ENCODE measurements around the gene IQCK.

IQCK gene

GRCh38 chr16:19753815-19754643 is 36.0 kb downstream of the IQCK start:
- in situ Hi-C loops (cut with MboI; ENCODE audit: low sequenced_read_pairs): no loop called here

GRCh38 chr16:19754644-19755036 is 36.6 kb downstream of the IQCK start:
- in situ Hi-C loops (cut with MboI; ENCODE audit: low sequenced_read_pairs): no loop called here

DNA sequence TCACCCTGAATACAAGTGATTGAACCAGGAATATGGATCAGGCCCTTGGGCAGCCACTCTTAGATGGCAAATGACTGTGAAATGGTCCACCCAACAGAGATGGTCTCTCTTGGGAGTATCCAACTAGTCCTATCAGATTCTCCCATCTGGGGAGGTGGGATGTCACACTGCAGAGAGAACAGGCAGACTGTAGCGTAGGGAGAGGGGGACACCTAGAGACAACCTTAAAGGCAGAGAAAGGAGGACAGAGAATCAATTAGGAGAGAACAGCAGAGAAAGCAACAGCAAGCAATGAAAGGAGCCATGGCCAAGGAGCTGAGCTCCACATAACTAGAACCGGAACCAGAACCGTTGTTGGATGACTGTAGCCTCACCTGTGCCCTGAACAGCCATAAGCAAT is 37.2 kb downstream of the IQCK start:
- in situ Hi-C loops (cut with MboI; ENCODE audit: low sequenced_read_pairs): no loop called here

- in situ Hi-C loops (cut with MboI; ENCODE audit: low sequenced_read_pairs): no loop called here
Measured at GRCh38 chr16:19757026-19757425, 39.0 kb downstream of the IQCK start.

DNA sequence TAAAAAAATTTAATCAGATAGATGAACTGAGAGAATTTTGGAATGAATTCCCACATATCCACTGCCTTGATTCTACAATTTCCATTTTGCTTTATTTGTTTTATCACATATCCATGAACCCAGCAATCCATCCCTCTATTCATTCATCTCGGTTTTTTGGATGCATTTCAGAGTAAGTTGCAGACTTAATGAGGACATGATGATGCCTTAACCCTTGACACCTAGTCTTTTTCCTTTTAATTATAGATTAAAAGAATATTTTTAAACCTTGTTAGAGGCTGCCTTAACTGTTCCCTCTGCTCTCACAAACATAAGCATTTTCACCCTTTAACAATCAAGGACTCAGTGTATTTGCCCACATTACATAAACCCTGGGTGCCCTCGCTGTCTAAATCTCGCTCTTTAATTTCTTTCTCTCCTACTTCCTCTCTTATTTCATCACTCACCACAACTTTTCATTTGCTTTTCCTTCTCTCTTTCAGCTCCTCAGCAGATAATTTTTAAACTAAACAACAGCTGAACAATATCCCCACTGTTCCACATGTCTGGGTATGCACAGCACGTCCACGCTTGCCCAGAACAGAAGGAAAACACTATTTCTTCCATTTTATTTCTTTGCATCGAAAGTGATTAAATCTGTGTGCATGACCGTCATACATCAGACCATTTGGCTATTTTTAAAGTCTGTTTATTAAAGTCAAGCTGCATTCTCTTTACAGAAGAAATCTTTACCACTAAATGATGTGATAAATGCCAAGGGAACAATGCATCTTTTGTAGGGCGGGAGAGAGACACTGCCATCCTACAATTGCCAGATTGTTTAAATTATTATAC is 39.9 kb downstream of the IQCK start:
- in situ Hi-C loops (cut with MboI; ENCODE audit: low sequenced_read_pairs): no loop called here

DNA sequence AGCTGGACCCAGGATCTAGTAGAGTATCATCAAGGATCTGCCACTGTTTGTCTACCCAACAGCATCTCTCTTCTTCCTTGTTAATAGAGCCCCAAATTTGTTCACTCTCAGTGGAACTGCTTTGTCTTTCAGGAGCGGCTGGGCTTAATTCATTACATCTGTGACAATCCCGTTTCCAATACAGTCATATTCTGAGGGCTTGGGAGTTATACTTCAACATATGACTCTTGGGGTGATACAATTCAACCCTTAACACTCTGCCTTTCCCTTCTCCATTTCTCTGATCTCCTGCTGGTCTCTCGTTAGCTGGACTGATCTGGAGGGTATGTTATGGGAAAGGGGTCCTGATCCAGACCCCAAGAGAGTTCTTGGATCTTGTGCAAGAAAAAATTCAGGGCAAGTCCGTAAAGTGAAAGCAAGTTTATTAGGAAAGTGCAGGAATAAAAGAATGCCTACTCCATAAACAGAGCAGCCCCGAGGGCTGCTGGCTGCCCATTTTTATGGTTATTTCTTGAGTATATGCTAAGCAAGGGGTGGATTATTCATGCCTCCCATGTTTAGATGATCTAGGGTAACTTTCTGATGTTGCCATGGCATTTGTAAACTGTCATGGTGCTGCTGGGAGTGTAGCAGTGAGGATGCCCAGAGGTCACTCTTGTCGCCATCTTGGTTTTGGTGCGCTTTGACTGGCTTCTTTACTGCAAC is 42.4 kb downstream of the IQCK start:
- in situ Hi-C loops (cut with MboI; ENCODE audit: low sequenced_read_pairs): no loop called here

- in situ Hi-C loops (cut with MboI; ENCODE audit: low sequenced_read_pairs): no loop called here
Measured at GRCh38 chr16:19765860-19766553, 47.9 kb downstream of the IQCK start.

DNA sequence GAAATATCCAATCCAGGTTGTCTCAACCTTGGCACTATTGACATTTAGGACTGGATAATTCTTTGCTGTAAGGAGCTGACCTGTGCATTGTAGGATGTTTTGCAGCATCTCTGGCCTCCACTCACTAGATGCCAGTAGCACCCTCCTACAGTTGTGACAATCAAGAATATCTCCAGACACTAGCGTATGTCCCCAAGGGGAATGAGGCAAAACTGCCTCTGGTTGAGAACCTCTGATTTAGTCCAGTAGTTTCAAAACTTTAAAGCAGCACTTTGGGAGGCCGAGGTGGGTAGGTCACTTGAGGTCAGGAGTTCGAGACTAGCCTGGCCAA is 48.4 kb downstream of the IQCK start:
- in situ Hi-C loops (cut with MboI; ENCODE audit: low sequenced_read_pairs): no loop called here

DNA sequence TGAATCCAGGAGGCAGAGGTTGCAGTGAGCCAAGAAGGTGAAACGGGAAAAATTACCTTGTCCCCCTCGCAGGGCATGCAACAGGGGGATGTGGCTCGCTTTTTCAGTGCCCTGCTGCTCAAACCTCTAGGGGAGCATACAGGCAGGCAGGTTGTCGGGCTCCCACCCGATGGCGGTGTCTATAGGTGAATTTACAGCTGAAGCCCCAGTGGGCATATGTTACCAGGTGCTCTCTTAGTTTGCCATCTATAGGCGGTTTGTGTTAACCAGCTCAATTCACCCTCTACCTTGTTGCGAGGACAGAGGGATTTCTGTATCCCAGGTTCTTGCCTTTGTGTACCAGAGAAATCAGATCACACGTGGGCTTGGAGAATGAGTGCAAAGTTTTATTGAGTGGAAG is 48.9 kb downstream of the IQCK start:
- in situ Hi-C loops (cut with MboI; ENCODE audit: low sequenced_read_pairs): no loop called here

DNA sequence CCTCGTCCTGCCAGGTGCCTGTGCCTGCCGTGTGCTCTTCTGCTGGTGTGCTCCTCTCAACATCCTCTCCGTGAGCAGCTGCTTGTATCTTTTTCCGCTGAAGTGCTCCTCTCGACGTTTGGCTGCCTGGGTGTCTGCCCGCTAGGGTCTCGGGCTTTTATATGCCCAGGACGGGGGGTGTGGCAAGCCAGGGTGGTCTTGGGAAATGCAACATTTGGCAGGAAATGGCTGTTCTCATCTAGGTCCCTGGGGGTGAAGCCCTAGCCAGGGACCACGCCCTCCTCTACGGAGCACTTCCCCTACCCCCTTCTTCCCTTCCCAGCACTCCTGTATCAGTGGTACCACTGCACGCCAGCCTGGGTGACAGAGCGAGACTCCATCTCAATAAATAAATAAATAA is 49.4 kb downstream of the IQCK start:
- in situ Hi-C loops (cut with MboI; ENCODE audit: low sequenced_read_pairs): no loop called here

DNA sequence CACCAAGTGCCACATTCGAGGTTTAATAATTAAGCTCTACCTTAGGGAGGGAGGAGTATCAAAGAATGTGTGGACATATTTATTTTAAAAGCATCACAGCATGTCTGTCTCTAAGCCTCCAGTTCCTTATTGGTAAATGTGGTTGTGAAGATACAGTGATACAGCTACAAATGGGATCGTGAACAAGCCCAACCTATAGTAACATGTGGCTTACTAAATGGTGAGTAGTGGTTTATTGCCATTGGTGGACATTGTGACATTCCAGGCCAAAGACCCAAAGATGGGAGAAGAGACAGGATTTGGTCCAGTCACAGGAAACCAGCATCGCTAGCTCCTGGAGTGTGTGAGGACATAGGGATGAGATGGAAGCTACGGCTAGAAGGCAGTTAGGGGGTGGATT is 51.2 kb downstream of the IQCK start:
- in situ Hi-C loops (cut with MboI; ENCODE audit: low sequenced_read_pairs): no loop called here

- in situ Hi-C loops (cut with MboI; ENCODE audit: low sequenced_read_pairs): no loop called here
Measured at GRCh38 chr16:19771040-19771439, 53.0 kb downstream of the IQCK start.

DNA sequence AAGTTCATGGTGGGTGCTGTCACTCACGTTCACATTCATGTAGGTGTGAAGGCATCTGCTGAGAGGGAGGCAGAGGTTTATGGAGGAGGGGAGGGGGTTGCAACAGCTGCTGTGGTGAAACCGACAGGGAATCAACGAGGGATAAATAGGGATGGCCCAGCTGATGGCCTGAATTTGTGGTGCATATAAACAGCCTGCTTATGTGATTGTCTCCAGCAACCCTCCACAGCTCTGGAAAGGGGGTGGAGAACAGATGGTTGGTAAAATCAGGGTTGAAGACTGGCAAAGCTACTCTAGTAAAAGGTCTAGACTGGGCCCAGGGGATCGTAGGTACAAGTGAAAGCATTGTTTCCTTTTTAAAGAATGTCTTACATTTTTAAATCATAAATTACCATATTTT is 53.7 kb downstream of the IQCK start:
- in situ Hi-C loops (cut with MboI; ENCODE audit: low sequenced_read_pairs): no loop called here

DNA sequence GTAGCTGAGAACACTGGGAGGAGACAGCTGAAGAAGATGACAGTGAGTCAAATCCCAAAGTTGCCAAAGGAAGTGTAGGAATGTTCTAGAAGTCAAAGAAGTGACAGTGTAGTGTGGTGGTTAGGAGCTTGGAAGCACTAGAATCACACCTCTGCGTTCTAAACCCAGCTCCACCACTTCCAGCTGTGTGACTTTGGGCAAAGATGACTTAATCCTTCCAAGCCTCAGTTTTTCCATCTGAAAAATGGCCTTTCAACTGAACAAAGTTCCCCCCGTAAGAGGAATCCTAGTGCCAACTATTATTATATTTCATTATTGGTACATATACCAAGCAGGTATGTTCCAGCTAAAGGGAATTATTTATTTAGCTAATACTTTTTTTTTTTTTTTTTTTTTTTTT is 56.0 kb downstream of the IQCK start:
- in situ Hi-C loops (cut with MboI; ENCODE audit: low sequenced_read_pairs): no loop called here

DNA sequence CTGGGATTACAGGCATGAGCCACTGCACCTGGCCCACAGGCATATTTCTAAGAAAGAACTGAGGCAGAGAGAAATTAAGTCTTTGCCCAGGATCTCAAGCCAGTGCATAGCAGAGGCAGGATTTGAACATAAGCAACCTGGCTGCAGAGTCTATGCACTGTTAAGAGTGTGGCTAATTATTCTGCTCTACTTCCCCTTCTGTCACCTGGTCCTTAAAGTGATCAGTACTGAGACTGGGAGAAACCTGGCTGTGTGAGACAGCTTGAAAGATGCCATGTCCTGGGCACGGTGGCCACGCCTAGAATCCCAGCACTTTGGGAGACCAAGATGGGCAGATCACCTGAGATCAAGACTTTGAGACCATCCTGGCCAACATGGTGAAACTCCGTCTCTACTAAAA is 58.1 kb downstream of the IQCK start:
- in situ Hi-C loops (cut with MboI; ENCODE audit: low sequenced_read_pairs): no loop called here

DNA sequence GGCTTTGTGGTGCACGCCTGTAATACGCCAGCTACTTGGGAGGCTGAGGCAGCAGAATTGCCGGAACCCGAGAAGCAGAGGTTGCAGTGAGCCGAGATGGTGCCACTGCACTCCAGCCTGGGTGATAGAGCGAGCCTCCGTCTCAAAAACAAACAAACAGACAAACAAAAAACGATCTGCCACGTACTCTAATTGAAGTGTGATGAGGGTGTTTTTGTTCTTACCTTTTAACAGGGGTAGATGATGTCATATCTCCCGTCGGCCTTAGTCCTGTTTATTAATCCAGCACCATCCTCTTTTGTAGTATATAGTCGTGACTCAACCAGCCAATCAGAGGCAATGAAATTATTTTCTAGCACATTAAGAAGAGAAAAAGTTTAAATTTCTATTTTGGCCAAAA is 58.5 kb downstream of the IQCK start:
- in situ Hi-C loops (cut with MboI; ENCODE audit: low sequenced_read_pairs): no loop called here

DNA sequence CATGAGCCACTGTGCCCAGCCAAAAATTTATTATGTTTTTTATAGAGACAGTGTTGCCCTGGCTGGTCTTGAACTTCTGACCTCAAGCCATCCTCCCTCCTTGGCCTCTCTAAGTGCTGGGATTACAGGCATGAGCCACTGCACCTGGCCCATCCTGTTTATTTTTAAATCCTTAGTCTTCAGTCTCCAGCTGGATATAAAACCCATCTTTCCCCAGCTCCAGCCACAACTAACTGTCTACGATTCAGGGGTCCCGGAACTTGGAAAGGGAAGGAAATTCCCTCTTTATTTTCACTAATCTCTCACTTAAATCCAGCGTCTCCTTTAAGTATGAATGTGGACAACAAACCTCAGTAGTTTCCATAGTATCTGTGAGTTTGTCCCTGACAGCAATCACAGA is 62.2 kb downstream of the IQCK start:
- in situ Hi-C loops (cut with MboI; ENCODE audit: low sequenced_read_pairs): no loop called here

- in situ Hi-C loops (cut with MboI; ENCODE audit: low sequenced_read_pairs): no loop called here
Measured at GRCh38 chr16:19781226-19781625, 63.2 kb downstream of the IQCK start.

GRCh38 chr16:19783363-19784182 is 65.5 kb downstream of the IQCK start:
- in situ Hi-C loops (cut with MboI; ENCODE audit: low sequenced_read_pairs): no loop called here

DNA sequence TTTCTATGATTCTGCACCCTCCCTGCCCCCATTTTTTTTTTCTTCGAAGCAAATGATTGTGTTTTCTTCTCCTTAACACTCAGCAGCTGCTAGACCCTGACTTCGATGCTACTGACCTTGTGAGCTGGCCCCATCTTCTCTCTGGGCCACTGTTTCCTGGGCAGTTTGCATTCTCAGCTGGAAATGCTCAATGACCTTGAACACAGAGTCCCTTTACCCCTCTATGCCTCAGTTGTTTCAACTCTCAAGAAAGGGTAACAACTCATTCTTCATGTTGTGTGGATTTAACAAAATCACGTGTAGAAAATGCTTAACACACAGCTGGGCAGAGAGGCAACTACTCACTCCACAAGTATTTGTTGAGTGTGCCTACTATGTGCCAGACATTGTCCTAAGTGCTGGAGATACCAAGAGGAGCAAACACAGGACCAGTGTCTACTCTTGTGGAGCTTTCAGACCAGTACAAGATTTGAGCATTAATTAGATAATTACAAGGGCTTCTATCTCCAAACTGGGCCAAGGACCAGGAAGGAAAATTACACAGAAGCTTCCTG is 66.2 kb downstream of the IQCK start:
- in situ Hi-C loops (cut with MboI; ENCODE audit: low sequenced_read_pairs): no loop called here
